Gastrocnemius medialis (tissue), 4 donors: Measurements from ENCODE around the gene TMEM132A.

Experiments used
- CTCF ChIP-seq, 5 experiments: fragments of 450-650 bp in 3 of 5; fragments of 200-600 bp in 2 of 5; sonication (generic) in 2 of 5; IDR thresholded peaks in 4 of 5; conservative IDR thresholded peaks in 1 of 5; 1 replicate in 4 of 5; 2 replicates in 1 of 5; pipeline ENCODE4 v1.5.1; 2016 to 2019; ENCODE audit warnings: antibody characterized with exemption in 5 of 5, mild to moderate bottlenecking in 3 of 5, moderate library complexity in 3 of 5
- POLR2A ChIP-seq, 2 donors: fragments of 450-650 bp; IDR thresholded peaks; one replicate each; pipeline ENCODE4 v1.6.1; 2017; ENCODE audit warnings: antibody characterized with exemption in 2 of 2, mild to moderate bottlenecking in 2 of 2, moderate library complexity in 2 of 2

- TF ChIP-seq CTCF (IDR thresholded peaks at IDR 0.05 in 4 of 5, conservative IDR thresholded peaks at IDR 0.05 in 1 of 5) (no peak), POLR2A (IDR thresholded peaks at IDR 0.05) (no peak)
Measured at GRCh38 chr11:60879104-60879503, 45.2 kb upstream of the TMEM132A start.
